HUES6 (cell line): ENCODE data around the gene MYO7B.

Source experiments
- H3K27ac ChIP-seq: 2 replicates; pipeline ENCODE4 v1.7.0; 2013; ENCODE audit warnings: low read depth, mild to moderate bottlenecking, low read length, inconsistent platforms
- H3K27me3 ChIP-seq: 2 replicates; pipeline ENCODE4 v1.6.1; 2013; ENCODE audit warnings: low read length; ENCODE audit not compliant: control insufficient read depth, insufficient read depth
- H3K36me3 ChIP-seq: 2 replicates; pipeline ENCODE4 v1.6.1; 2013; ENCODE audit warnings: low read length; ENCODE audit not compliant: control insufficient read depth, insufficient read depth
- H3K4me1 ChIP-seq: 2 replicates; pipeline ENCODE4 v1.6.1; 2013; ENCODE audit warnings: low read length; ENCODE audit not compliant: control insufficient read depth, insufficient read depth
- H3K4me3 ChIP-seq: 2 replicates; pipeline ENCODE4 v1.5.1; 2013; ENCODE audit warnings: low read depth, low read length
- H3K9ac ChIP-seq: one replicate; pipeline ENCODE4 v1.6.1; 2013; ENCODE audit warnings: mild to moderate bottlenecking, low read length
- H3K9me3 ChIP-seq: 2 replicates; pipeline ENCODE4 v1.6.1; 2013; ENCODE audit warnings: low read depth, low read length; ENCODE audit not compliant: control insufficient read depth, insufficient read depth

The MYO7B gene

DNA sequence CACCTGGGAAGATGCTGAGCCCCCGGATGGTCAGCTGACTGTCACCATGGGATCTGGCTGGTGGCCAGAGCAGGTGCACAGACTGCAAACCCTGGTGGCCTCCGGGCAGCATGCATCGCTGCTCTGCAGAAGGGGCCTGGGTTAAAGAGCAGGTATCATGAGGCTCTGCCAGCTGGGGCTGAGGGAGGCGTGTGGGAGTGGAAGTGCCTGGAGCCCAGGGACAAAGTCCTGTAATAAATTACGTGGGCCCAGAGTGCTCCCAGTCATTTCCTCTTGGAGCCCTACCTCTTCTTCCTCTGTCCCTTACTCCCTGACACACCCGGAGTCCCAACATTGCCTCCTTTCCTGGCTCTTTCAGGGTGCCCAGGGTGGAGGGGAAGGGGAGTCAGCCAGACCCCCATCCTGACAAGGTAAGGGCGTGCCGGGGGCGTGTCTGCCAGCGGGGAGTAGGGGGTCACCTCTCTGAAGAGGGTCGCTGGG lies at the start of gene MYO7B:
Gene MYO7B (plus strand): TSS at position 262 of the 480 bp plus-strand sequence. CDS start 24,040 bp downstream, outside the sequence.
- no peaks in the 10 kb centered on the region for H3K4me1 ChIP-seq
- H3K36me3 ChIP-seq: no peaks in the 10 kb centered on the region
- no peak within 1 kb of the TSS for H3K4me3 ChIP-seq
- H3K9ac ChIP-seq: no peak within 1 kb of the TSS
- peaks cover 14% of the 10 kb centered on the region; the same call in 1 of the 2 replicates for H3K27me3 ChIP-seq
- no peak within 1 kb of the TSS for H3K27ac ChIP-seq
- H3K9me3 ChIP-seq: peaks cover under 1% of the 10 kb centered on the region; the same call in 1 of the 2 replicates

DNA sequence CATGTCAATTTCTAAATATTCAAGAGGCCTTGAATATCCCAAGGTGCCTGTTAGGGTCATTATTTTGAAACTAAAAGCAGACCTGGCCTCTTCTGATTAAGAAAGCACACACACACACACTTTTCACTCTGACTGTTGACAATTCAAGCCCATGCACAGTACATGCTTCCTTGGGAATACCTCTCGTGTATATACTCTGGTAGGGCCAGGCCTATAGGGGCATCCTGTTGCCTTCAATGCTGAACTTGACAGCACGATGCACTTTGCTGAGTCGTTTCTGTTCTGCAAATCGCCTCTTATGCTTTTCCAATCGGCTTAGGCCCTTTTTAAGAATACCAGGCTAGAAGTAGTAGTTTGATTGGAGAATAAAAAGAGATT lies 49.8 kb upstream of the MYO7B start:
- no peaks in the 10 kb centered on the region for H3K27me3 ChIP-seq

DNA sequence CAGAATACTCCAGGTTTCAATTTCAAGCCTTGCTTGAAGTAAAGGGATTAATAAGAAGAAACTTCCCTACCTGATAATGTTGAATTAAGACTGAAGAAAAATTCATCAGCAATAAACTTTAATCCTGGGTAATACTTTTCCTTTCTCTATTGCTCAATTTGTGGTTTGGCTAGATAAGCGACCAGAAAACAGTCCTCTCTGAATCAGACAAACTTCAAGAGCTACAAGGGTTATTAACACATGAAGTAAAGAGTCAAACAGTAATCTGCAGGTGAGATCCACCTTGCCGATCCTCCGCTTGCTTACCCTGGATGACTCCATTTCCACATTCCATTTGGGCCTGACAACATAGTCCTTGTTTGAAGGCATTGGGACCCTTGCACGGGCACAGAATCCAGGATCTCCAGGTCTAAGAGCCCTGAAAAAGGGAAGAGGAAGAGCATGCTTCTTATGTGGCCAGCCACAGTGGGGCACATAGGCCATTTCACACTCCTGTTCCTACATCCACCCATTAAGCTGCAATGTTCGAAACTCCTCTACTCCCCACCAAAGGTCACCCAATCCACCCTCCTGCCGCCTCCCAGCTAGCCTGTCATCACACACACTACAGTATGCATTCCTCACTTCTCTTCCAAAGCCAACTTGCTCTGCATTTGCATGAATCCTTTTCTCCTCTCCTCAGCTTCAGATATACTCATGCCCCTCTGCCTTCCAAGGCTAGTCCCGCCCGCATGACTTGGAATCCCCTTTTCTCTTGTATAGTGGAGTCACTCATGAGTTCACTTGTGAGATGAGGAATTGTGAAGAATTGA lies 49.0 kb upstream of the MYO7B start:
- no peak overlapping the region for H3K4me3 ChIP-seq
- H3K9me3 ChIP-seq: no peaks in the 10 kb centered on the region
- H3K27me3 ChIP-seq: no peaks in the 10 kb centered on the region
- H3K4me1 ChIP-seq: peaks cover 10% of the 10 kb centered on the region
- no peak overlapping the region for H3K27ac ChIP-seq
- H3K9ac ChIP-seq: no peak overlapping the region
- peaks cover 93% of the 10 kb centered on the region for H3K36me3 ChIP-seq

More for the DNA sequence above, 49.8 kb upstream of the MYO7B start:
- H3K27ac ChIP-seq: no peak overlapping the region
- peaks cover 18% of the 10 kb centered on the region for H3K4me1 ChIP-seq
- no peak overlapping the region for H3K9ac ChIP-seq
- no peak overlapping the region for H3K4me3 ChIP-seq
- peaks cover 93% of the 10 kb centered on the region for H3K36me3 ChIP-seq
- no peaks in the 10 kb centered on the region for H3K9me3 ChIP-seq

DNA sequence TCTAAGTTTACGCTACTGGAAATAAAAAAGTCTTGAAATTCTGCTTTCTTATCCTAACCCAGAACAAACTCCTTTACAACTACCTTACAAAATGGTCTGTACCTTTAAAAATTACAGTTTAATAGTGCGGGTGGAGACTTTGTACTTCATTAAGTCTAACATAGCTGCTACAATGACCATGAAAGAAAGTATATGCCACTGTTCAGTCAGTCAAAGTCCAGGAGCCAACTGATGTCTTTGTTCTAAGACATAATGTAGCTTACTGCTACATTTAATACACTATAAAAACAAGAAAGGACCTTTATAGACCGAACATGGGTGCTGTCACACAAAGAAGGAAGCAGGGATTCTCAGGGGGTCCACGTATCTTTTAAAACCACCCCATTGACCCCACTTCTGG lies 45.2 kb upstream of the MYO7B start:
- H3K27me3 ChIP-seq: no peaks in the 10 kb centered on the region
- no peak overlapping the region for H3K9ac ChIP-seq
- H3K9me3 ChIP-seq: no peaks in the 10 kb centered on the region
- H3K4me1 ChIP-seq: no peaks in the 10 kb centered on the region
- H3K36me3 ChIP-seq: peaks cover 98% of the 10 kb centered on the region
- H3K27ac ChIP-seq: no peak overlapping the region
- no peak overlapping the region for H3K4me3 ChIP-seq

DNA sequence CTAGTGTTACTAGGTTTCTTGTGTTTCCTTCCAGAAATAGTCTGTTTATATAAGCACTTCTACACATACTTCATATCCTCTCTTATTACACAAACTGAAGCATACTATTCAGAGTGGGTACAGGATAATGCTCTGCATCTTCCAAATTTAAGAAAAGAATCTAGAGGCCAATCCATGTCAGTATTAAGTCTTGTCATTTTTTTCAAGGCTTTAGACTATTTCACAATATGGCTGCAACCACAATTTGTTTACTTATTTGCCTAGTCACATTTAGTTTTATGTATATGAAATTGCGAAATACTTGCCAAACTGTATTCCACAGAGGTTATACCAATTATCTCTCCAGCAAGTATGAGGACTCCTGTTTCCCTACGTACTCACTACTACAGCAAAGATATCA lies 37.1 kb upstream of the MYO7B start:
- H3K36me3 ChIP-seq: peaks cover 99% of the 10 kb centered on the region
- no peaks in the 10 kb centered on the region for H3K9me3 ChIP-seq
- no peak overlapping the region for H3K4me3 ChIP-seq
- no peak overlapping the region for H3K9ac ChIP-seq
- H3K27me3 ChIP-seq: no peaks in the 10 kb centered on the region
- no peak overlapping the region for H3K27ac ChIP-seq
- no peaks in the 10 kb centered on the region for H3K4me1 ChIP-seq

DNA sequence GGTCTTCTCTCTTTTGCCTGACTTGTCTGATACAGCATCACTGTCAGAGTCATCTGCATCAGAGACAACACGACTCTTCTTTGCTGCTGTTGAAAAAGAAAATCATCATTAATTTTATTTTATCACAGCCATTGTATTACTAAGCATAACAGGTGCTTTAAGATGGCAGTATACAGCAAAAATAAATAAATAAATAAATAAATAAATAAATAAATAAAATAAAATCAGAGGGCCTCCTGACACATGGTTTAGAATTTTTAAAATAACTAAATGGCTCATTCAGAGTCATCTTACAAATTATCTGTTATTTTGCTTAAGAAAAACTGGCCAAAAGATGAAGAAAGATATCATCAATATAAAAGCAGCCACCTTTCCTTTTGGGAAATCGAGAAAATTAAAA lies 32.0 kb upstream of the MYO7B start:
- Histone ChIP-seq H3K27me3 (no peaks in the 10 kb centered on the region), H3K36me3 (peaks cover 78% of the 10 kb centered on the region), H3K4me3 (no peak overlapping the region), H3K9ac (no peak overlapping the region), H3K27ac (no peak overlapping the region), H3K4me1 (no peaks in the 10 kb centered on the region), H3K9me3 (no peaks in the 10 kb centered on the region)

DNA sequence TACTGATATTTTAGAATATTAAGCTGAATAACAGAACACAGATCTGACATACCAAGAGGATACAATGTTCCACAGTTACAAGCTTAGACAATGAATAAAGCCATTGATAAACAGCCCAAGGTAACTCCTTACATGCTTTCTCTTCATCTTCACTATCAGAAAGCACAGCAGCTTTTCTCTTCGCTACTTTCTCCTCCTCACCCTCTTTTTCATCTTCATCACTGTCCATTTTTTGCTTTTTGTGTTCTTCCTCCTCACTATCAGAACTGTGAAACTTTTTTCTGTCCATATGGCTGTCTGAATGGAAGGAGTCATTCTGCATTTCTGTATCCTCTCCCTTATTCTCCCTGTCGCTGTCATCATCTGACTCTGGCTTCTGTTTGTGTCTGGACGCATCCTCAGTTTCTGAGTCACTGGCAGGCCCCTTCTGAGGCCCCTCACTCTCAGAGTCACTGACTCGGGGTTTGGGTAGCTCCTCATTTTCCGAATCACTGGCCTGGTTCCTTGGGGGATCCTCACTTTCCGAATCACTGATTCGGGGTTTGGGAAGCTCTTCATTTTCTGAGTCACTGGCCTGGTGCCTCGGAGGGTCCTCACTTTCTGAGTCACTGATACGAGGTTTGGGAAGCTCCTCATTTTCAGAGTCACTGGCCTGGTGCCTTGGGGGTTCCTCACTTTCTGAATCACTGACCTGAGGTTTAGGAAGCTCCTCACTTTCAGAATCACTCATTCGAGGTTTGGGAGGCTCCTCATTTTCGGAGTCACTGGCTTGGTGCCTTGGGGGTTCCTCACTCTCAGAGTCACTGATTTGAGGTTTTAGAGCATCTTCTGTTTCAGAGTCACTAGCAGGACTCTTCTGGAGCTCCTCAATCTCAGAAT lies 30.7 kb upstream of the MYO7B start:
- Histone ChIP-seq H3K4me1 (no peaks in the 10 kb centered on the region), H3K4me3 (no peak overlapping the region), H3K27ac (no peak overlapping the region), H3K27me3 (no peaks in the 10 kb centered on the region), H3K9ac (no peak overlapping the region), H3K36me3 (peaks cover 66% of the 10 kb centered on the region), H3K9me3 (no peaks in the 10 kb centered on the region)

DNA sequence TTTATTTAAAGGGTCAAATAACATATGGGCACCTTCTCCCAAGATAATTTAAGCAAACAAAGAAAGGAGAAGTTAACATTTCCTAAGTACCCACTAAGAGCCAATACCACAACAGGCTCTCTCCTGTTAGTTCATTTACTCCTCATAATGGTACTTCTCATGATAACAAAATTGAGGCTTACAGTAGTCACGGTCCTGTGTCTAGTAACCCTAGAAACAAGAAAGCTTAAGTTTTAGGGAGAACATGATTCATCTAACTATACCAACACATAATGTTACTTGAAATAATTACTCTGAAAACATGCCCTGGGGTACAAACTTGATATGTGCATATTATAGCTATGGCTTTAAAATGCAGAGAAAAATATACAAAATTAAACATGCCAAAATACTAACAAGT lies 29.0 kb upstream of the MYO7B start:
- Histone ChIP-seq H3K27ac (no peak overlapping the region), H3K27me3 (no peaks in the 10 kb centered on the region), H3K4me3 (no peak overlapping the region), H3K9me3 (no peaks in the 10 kb centered on the region), H3K36me3 (peaks cover 56% of the 10 kb centered on the region), H3K4me1 (no peaks in the 10 kb centered on the region), H3K9ac (no peak overlapping the region)

DNA sequence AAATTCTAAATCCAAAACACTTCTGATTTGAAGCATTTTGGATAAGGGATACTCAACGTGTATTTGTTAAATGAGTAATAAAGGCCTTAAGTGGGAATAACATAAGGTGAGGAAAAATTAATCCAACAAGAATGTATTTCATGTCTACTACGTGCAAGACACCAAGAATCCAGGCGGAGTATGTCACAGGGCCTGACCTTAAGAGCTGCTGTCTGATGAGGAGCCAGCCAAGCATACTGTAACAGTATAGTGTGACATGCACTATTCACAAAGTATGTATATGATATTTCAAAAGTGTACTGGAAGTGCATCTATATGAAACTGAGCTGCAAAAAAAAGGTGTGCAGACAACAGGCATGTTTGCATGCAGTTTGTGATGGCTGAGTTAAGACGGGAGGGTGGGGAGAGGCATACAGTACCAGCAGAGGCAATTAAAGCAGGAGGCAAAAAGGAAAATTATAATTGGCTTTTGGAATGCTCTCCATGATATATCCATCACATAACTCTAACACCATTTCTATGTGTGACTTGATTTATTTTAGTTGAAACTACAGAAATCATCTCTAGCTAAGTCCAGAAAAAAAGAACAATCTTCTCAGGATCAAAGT lies 27.4 kb upstream of the MYO7B start:
- H3K9me3 ChIP-seq: no peaks in the 10 kb centered on the region
- peaks cover 45% of the 10 kb centered on the region for H3K36me3 ChIP-seq
- no peaks in the 10 kb centered on the region for H3K27me3 ChIP-seq
- H3K4me3 ChIP-seq: no peak overlapping the region
- no peak overlapping the region for H3K27ac ChIP-seq
- H3K9ac ChIP-seq: no peak overlapping the region
- 0 out of 2 replicates have a peak, but pooled peaks cover 4% of the 10 kb centered on the region for H3K4me1 ChIP-seq

DNA sequence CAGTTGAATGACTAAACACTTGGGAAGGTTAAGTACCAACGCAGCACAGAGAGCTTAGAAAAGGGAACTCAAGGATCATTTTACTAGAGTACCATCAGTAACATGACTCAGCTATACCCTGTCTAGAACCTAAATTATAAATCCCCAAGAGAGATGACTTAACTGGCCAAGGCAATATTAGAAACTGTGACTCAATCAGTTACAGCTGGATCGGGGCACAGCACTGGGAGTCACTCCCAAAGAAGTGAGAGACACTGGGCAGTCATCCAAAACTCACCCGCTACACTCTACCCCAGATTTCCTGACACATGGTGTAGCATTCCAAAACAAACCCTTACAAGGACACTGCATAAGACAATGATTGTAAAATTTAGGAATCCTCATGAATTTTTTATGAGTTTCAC lies 26.9 kb upstream of the MYO7B start:
- peaks cover 40% of the 10 kb centered on the region for H3K36me3 ChIP-seq
- H3K27me3 ChIP-seq: no peaks in the 10 kb centered on the region
- 0 out of 2 replicates have a peak, but pooled peaks cover 5% of the 10 kb centered on the region for H3K4me1 ChIP-seq
- no peaks in the 10 kb centered on the region for H3K9me3 ChIP-seq
- H3K9ac ChIP-seq: no peak overlapping the region
- H3K4me3 ChIP-seq: no peak overlapping the region
- no peak overlapping the region for H3K27ac ChIP-seq
